ENCODE results near the gene SPATA33.

Gene SPATA33

DNA sequence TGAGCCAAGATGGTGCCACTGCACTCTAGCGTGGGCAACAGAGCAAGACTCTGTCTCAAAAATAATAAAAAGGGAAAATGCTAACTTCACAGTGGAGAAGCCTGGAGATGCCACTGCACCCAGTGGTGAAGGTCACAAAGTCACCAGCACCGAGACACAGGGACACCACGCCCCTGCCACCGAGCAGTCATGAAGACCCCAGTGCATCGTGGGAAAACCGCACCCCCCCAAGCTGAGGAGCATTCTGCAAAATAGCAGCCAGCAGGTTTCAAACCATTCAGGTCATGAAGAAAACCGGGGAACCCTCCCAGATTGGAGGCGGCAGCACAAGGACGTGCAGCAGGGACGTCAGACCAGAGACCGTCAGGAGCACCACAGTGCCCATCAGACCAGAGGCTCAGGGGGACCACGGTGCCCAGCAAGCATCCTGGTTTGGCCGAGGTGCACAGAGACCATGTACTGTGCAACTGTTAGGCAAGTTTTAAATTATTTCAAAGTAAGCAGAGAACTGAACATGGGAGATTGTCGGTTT lies 13.8 kb upstream of the SPATA33 start:
- Histone ChIP-seq H4K8ac (ENCODE audit: low read length) (no peak overlapping the region), H2BK120ac (ENCODE audit: low read depth, low read length) (no peak overlapping the region), H3K79me1 (replicated peaks; ENCODE audit: low read length, poor library complexity, severe bottlenecking) (peaks cover 12% of the 10 kb centered on the region), H3K18ac (ENCODE audit: low read depth in 1 of 2, low read length in 2 of 2) (no peak overlapping the region), H3K4me3 (ENCODE audit: insufficient read depth in 1 of 2, low read depth in 1 of 2, low read length in 2 of 2) (no peak overlapping the region), H3K9ac (ENCODE audit: low read length) (no peak overlapping the region), H3K4me2 (ENCODE audit: low read length, poor library complexity, severe bottlenecking) (no peak overlapping the region), H3K27me3 (ENCODE audit: control insufficient read depth in 1 of 2, insufficient read depth in 1 of 2, low read length in 2 of 2) (peaks cover 0 to 2% of the 10 kb centered on the region in 2 experiments), H2BK12ac (ENCODE audit: low read length in 2 of 2) (no peak overlapping the region), H3K4ac (ENCODE audit: low read depth in 1 of 2, low read length in 2 of 2) (no peak overlapping the region), H3K9me3 (ENCODE audit: control insufficient read depth, low read length) (no peaks in the 10 kb centered on the region), H3K4me1 (ENCODE audit: control insufficient read depth, insufficient read depth, low read depth, low read length) (peaks cover 4% of the 10 kb centered on the region), H4K91ac (ENCODE audit: low read length) (no peak overlapping the region), H3K23ac (ENCODE audit: low read length in 2 of 2) (no peak overlapping the region), H2BK15ac (ENCODE audit: low read depth, poor library complexity, severe bottlenecking) (no peak overlapping the region), H2AFZ (ENCODE audit: low read depth, low read length) (no peak overlapping the region), H2BK5ac (ENCODE audit: low read depth, low read length, poor library complexity, severe bottlenecking) (no peak overlapping the region), H2AK5ac (ENCODE audit: low read length, severe bottlenecking) (no peak overlapping the region), H3K36me3 (ENCODE audit: control insufficient read depth in 1 of 2, insufficient read depth in 2 of 2, low read depth in 1 of 2, low read length in 2 of 2) (peaks cover 30 to 47% of the 10 kb centered on the region in 2 experiments), H3K14ac (ENCODE audit: low read length in 2 of 2) (no peak overlapping the region), H3K27ac (ENCODE audit: low read length, poor library complexity, severe bottlenecking) (no peak overlapping the region)
- 88% methylated on average over 14 of the region's 14 CpGs for WGBS
- DNase-seq, result no peak

DNA sequence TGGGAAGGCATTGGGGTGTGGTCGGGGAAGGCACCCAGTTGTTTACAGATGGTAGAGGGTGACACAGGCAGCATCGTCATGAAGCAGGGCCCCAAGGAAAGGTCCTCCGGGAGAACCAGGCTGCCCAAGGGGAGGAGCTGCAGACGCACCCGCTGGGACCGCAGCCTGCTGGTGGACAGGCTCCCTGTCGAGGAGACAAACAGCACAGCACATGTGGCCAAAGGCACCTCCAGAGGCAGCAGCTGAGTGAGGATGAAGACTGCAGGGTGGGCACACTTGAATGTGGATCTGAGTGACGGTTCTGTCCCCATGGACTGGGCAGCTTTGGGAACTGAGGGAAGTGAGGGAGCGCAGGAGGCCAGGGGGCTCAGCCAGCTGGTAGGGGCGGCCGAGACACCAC lies 12.5 kb upstream of the SPATA33 start:
- Histone ChIP-seq H3K4me1 (ENCODE audit: control insufficient read depth, insufficient read depth, low read depth, low read length) (peaks cover 4% of the 10 kb centered on the region), H3K36me3 (ENCODE audit: control insufficient read depth in 1 of 2, insufficient read depth in 2 of 2, low read depth in 1 of 2, low read length in 2 of 2) (peaks cover 34 to 59% of the 10 kb centered on the region in 2 experiments), H3K9ac (ENCODE audit: low read length) (no peak overlapping the region), H3K23ac (ENCODE audit: low read length in 2 of 2) (no peak overlapping the region), H2BK120ac (ENCODE audit: low read depth, low read length) (no peak overlapping the region), H3K27ac (ENCODE audit: low read length, poor library complexity, severe bottlenecking) (no peak overlapping the region), H3K27me3 (ENCODE audit: control insufficient read depth in 1 of 2, insufficient read depth in 1 of 2, low read length in 2 of 2) (peaks cover 0 to 2% of the 10 kb centered on the region in 2 experiments), H4K91ac (ENCODE audit: low read length) (no peak overlapping the region), H2BK5ac (ENCODE audit: low read depth, low read length, poor library complexity, severe bottlenecking) (no peak overlapping the region), H2BK12ac (ENCODE audit: low read length in 2 of 2) (no peak overlapping the region), H2AFZ (ENCODE audit: low read depth, low read length) (no peak overlapping the region), H3K4me3 (ENCODE audit: insufficient read depth in 1 of 2, low read depth in 1 of 2, low read length in 2 of 2) (no peak overlapping the region), H3K14ac (ENCODE audit: low read length in 2 of 2) (no peak overlapping the region), H3K79me1 (replicated peaks; ENCODE audit: low read length, poor library complexity, severe bottlenecking) (peaks cover 12% of the 10 kb centered on the region), H2AK5ac (ENCODE audit: low read length, severe bottlenecking) (no peak overlapping the region), H2BK15ac (ENCODE audit: low read depth, poor library complexity, severe bottlenecking) (no peak overlapping the region), H4K8ac (ENCODE audit: low read length) (no peak overlapping the region), H3K4me2 (ENCODE audit: low read length, poor library complexity, severe bottlenecking) (no peak overlapping the region), H3K4ac (ENCODE audit: low read depth in 1 of 2, low read length in 2 of 2) (no peak overlapping the region), H3K9me3 (ENCODE audit: control insufficient read depth, low read length) (no peaks in the 10 kb centered on the region), H3K18ac (ENCODE audit: low read depth in 1 of 2, low read length in 2 of 2) (no peak overlapping the region)
- WGBS, result 95% methylated on average over 11 of the region's 11 CpGs
- DNase-seq, result no peak

DNA sequence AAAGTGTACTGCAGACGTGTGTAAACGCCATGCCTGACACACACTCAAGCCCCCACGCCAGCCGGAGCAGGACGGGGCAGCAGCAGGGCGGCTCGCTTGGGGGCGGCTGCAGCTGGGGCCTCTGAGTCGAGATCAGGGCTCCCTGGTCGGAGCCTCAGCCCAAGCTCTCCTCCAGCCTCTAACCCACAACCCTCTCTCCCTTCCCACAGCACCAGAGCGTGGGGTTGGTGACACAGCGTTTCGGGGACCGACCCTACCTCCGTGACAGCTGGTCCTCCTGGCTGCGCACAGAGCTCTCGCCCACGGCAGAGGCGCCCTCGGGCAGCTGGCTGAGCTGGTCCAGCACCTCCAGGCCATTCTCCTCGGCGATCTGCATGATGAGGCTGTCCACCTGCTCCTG lies 11.4 kb upstream of the SPATA33 start:
- no peak overlapping the region for H3K4me2 ChIP-seq (ENCODE audit: low read length, poor library complexity, severe bottlenecking)
- H3K23ac ChIP-seq (ENCODE audit: low read length in 2 of 2), result no peak overlapping the region
- no peak overlapping the region for H3K27ac ChIP-seq (ENCODE audit: low read length, poor library complexity, severe bottlenecking)
- no peak overlapping the region for H2BK15ac ChIP-seq (ENCODE audit: low read depth, poor library complexity, severe bottlenecking)
- H3K14ac ChIP-seq (ENCODE audit: low read length in 2 of 2), result no peak overlapping the region
- H3K9ac ChIP-seq (ENCODE audit: low read length), result no peak overlapping the region
- H2BK5ac ChIP-seq (ENCODE audit: low read depth, low read length, poor library complexity, severe bottlenecking), result no peak overlapping the region
- no peak for DNase-seq
- no peak overlapping the region for H2AFZ ChIP-seq (ENCODE audit: low read depth, low read length)
- H3K4me3 ChIP-seq (ENCODE audit: insufficient read depth in 1 of 2, low read depth in 1 of 2, low read length in 2 of 2), result no peak overlapping the region
- no peak overlapping the region for H2AK5ac ChIP-seq (ENCODE audit: low read length, severe bottlenecking)
- peaks cover 35 to 70% of the 10 kb centered on the region in 2 experiments for H3K36me3 ChIP-seq (ENCODE audit: control insufficient read depth in 1 of 2, insufficient read depth in 2 of 2, low read depth in 1 of 2, low read length in 2 of 2)
- H3K79me1 ChIP-seq (replicated peaks; ENCODE audit: low read length, poor library complexity, severe bottlenecking), result peaks cover 12% of the 10 kb centered on the region
- WGBS, result 98% methylated on average over 22 of the region's 22 CpGs
- no peak overlapping the region for H4K91ac ChIP-seq (ENCODE audit: low read length)
- H4K8ac ChIP-seq (ENCODE audit: low read length), result no peak overlapping the region
- H2BK12ac ChIP-seq (ENCODE audit: low read length in 2 of 2), result no peak overlapping the region
- no peak overlapping the region for H3K4ac ChIP-seq (ENCODE audit: low read depth in 1 of 2, low read length in 2 of 2)
- no peaks in the 10 kb centered on the region for H3K9me3 ChIP-seq (ENCODE audit: control insufficient read depth, low read length)
- no peak overlapping the region for H3K18ac ChIP-seq (ENCODE audit: low read depth in 1 of 2, low read length in 2 of 2)
- peaks cover 0 to 2% of the 10 kb centered on the region in 2 experiments for H3K27me3 ChIP-seq (ENCODE audit: control insufficient read depth in 1 of 2, insufficient read depth in 1 of 2, low read length in 2 of 2)
- H3K4me1 ChIP-seq (ENCODE audit: control insufficient read depth, insufficient read depth, low read depth, low read length), result peaks cover 4% of the 10 kb centered on the region
- no peak overlapping the region for H2BK120ac ChIP-seq (ENCODE audit: low read depth, low read length)

DNA sequence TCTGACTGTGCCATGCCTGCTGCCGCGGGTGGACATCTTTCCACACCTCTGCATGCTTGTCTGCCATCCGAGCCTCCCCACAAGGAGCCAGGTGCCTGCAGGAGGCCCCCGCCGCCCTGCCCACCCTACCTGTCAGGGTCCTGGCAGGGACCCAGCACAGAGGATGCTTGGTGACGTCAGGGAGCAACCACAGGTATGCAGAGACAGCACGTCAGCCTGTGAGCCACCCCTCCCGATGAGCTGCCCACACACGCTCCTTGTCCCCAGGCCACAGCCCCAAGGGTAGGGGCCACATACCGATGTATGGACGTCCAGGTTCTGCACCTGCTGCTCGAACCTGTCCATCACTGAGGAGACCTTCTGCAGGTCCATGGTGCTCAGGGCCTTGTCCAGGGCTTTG lies 10.7 kb upstream of the SPATA33 start:
- Histone ChIP-seq H2AK5ac (ENCODE audit: low read length, severe bottlenecking) (no peak overlapping the region), H4K91ac (ENCODE audit: low read length) (no peak overlapping the region), H2BK5ac (ENCODE audit: low read depth, low read length, poor library complexity, severe bottlenecking) (no peak overlapping the region), H3K4ac (ENCODE audit: low read depth in 1 of 2, low read length in 2 of 2) (no peak overlapping the region), H3K27me3 (ENCODE audit: control insufficient read depth in 1 of 2, insufficient read depth in 1 of 2, low read length in 2 of 2) (peaks cover 0 to 2% of the 10 kb centered on the region in 2 experiments), H2AFZ (ENCODE audit: low read depth, low read length) (no peak overlapping the region), H3K23ac (ENCODE audit: low read length in 2 of 2) (no peak overlapping the region), H2BK12ac (ENCODE audit: low read length in 2 of 2) (no peak overlapping the region), H3K4me3 (ENCODE audit: insufficient read depth in 1 of 2, low read depth in 1 of 2, low read length in 2 of 2) (no peak overlapping the region), H3K9me3 (ENCODE audit: control insufficient read depth, low read length) (no peaks in the 10 kb centered on the region), H3K18ac (ENCODE audit: low read depth in 1 of 2, low read length in 2 of 2) (no peak overlapping the region), H3K4me1 (ENCODE audit: control insufficient read depth, insufficient read depth, low read depth, low read length) (peaks cover under 1% of the 10 kb centered on the region), H3K4me2 (ENCODE audit: low read length, poor library complexity, severe bottlenecking) (no peak overlapping the region), H3K9ac (ENCODE audit: low read length) (no peak overlapping the region), H3K36me3 (ENCODE audit: control insufficient read depth in 1 of 2, insufficient read depth in 2 of 2, low read depth in 1 of 2, low read length in 2 of 2) (peaks cover 41 to 76% of the 10 kb centered on the region in 2 experiments), H4K8ac (ENCODE audit: low read length) (no peak overlapping the region), H3K14ac (ENCODE audit: low read length in 2 of 2) (no peak overlapping the region), H2BK15ac (ENCODE audit: low read depth, poor library complexity, severe bottlenecking) (no peak overlapping the region), H3K79me1 (replicated peaks; ENCODE audit: low read length, poor library complexity, severe bottlenecking) (peaks cover 15% of the 10 kb centered on the region), H2BK120ac (ENCODE audit: low read depth, low read length) (no peak overlapping the region), H3K27ac (ENCODE audit: low read length, poor library complexity, severe bottlenecking) (no peak overlapping the region)
- WGBS, result 95% methylated on average over 12 of the region's 12 CpGs
- no peak for DNase-seq

All from mesenchymal stem cell (in vitro differentiated cells and primary cell).